Islet precursor cell (in vitro differentiated cells): ENCODE results near the gene CTNNA2.
"Not testable (repeated sequence)": the region's sequence is repeated elsewhere in the genome, so short reads cannot be mapped to it uniquely, and the experiment has no call there.

Experiments used
- DNase-seq: peaks from one replicate; pipeline ENCODE4 v3.0.0-alpha.2; 2018

The CTNNA2 gene

GRCh38 chr2:79994965-79995364 is 482.1 kb downstream of the CTNNA2 start:
- no peak for DNase-seq

- no peak for DNase-seq
These were observed 483.9 kb downstream of the CTNNA2 start for GRCh38 chr2:79996709-79997108.

- DNase-seq: no peak
These were observed 488.9 kb downstream of the CTNNA2 start for GRCh38 chr2:80001701-80002101.

GRCh38 chr2:80002112-80002511 is 489.3 kb downstream of the CTNNA2 start:
- no peak for DNase-seq

- DNase-seq: no peak
These were observed 489.8 kb downstream of the CTNNA2 start for GRCh38 chr2:80002568-80003157.

- DNase-seq: no peak
These were observed 495.1 kb downstream of the CTNNA2 start for GRCh38 chr2:80007777-80008503.

- DNase-seq: no peak
These were observed 495.7 kb downstream of the CTNNA2 start for GRCh38 chr2:80008596-80008995.

- no peak for DNase-seq
These were observed 496.4 kb downstream of the CTNNA2 start for GRCh38 chr2:80009211-80009610.

GRCh38 chr2:80012061-80012460 is 499.2 kb downstream of the CTNNA2 start:
- no peak for DNase-seq

GRCh38 chr2:80014637-80015036 is 501.8 kb downstream of the CTNNA2 start:
- DNase-seq: no peak

- DNase-seq: no peak
These were observed 503.3 kb downstream of the CTNNA2 start for GRCh38 chr2:80016171-80016570.

GRCh38 chr2:80019571-80020460 is 507.0 kb downstream of the CTNNA2 start:
- DNase-seq: no peak

- DNase-seq: no peak
These were observed 509.2 kb downstream of the CTNNA2 start for GRCh38 chr2:80022018-80022417.

- no peak for DNase-seq
These were observed 513.3 kb downstream of the CTNNA2 start for GRCh38 chr2:80026040-80026729.

- no peak for DNase-seq
These were observed 515.2 kb downstream of the CTNNA2 start for GRCh38 chr2:80028051-80028450.

- no peak for DNase-seq
These were observed 515.7 kb downstream of the CTNNA2 start for GRCh38 chr2:80028584-80028983.

- no peak for DNase-seq
These were observed 517.3 kb downstream of the CTNNA2 start for GRCh38 chr2:80030135-80030534.

- DNase-seq: not testable (repeated sequence)
These were observed 519.8 kb downstream of the CTNNA2 start for GRCh38 chr2:80032684-80033083.

GRCh38 chr2:80035749-80036285 is 523.0 kb downstream of the CTNNA2 start:
- no peak for DNase-seq

GRCh38 chr2:80037310-80037709 is 524.5 kb downstream of the CTNNA2 start:
- DNase-seq: no peak

GRCh38 chr2:80040226-80040625 is 527.4 kb downstream of the CTNNA2 start:
- no peak for DNase-seq

- no peak for DNase-seq
These were observed 529.8 kb downstream of the CTNNA2 start for GRCh38 chr2:80042635-80043034.

- no peak for DNase-seq
These were observed 535.4 kb downstream of the CTNNA2 start for GRCh38 chr2:80048296-80048695.
